ENCODE results near the gene RDX. TPM values are rescaled to one million over a fixed set of nuclear protein-coding genes. Genes with fewer than 3 reads are reported as not detected.

The RDX gene
- total RNA-seq, 1 experiment from 2014 or later: 131 TPM

GRCh38 chr11:110169738-110170137, 126.7 kb downstream of the RDX start (continued):
- TF ChIP-seq FOSL1 (IDR thresholded peaks at IDR 0.05; ENCODE audit: low read depth): no peak
- TF ChIP-seq, protein P1, sequence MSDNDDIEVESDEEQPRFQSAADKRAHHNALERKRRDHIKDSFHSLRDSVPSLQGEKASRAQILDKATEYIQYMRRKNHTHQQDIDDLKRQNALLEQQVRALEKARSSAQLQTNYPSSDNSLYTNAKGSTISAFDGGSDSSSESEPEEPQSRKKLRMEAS (IDR thresholded peaks at IDR 0.05): no peak

DNA sequence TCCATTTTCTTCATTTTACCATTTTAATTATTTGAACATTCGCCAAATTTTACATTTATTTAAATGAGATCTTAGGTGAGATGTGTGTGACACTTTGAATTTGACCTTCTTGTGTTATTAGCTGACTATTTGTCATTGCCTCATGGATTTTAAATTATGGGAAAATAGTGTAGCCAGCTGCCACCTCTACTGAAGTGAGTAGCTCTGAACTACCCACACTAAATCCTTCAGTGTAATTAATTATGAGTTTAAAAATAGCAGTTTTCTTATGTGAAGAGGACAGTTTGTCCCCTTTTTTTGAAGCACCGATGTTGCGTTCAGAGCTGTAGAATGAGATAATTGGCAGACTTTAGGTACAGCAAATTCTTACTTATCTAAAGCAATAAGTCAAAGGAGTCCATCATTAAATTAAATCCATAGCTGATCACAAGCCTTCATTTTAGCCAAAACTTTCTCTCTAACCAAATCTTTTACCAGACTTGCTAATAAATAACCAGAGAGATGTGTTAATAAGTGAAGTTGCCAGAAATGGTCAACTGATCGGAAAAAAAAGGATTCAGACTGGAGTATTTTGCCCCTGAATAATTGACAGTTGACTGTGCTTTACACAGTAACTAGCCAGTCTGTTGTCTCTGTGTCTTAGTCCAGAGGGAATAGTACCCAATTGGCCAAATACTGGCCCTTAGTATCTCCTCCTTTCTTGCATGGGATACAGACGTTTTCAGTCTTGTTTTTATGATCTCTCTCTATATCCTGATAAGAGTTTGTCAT, 128.2 kb downstream of the RDX start:
- intact Hi-C loops (cut with micrococcal nuclease): no loop called here
- Histone ChIP-seq H3K36me3 (ENCODE audit: control insufficient read depth in 1 of 2, insufficient read depth in 2 of 2, low read length in 2 of 2) (no peaks in the 10 kb centered on the region), H3K79me2 (ENCODE audit: insufficient read depth, low read length) (no peaks in the 10 kb centered on the region), H3K9me2 (ENCODE audit: insufficient read depth) (no peaks in the 10 kb centered on the region), H3K4me2 (ENCODE audit: low read length) (no peak overlapping the region), H3K4me3 (replicated peaks in 1 of 2; ENCODE audit: low read depth in 1 of 2, low read length in 2 of 2) (no peak overlapping the region), H3K27ac (ENCODE audit: low read depth, low read length) (no peak overlapping the region), H2AFZ (ENCODE audit: low read depth, low read length, poor library complexity, severe bottlenecking) (no peak overlapping the region), H3K9me3 (ENCODE audit: control insufficient read depth in 1 of 2, insufficient read depth in 1 of 2, low read depth in 1 of 2, low read length in 2 of 2) (no peaks in the 10 kb centered on the region), H3K27me3 (ENCODE audit: insufficient read depth, low read length) (no peaks in the 10 kb centered on the region), H4K20me1 (ENCODE audit: insufficient read depth) (no peaks in the 10 kb centered on the region), H3K4me1 (ENCODE audit: control insufficient read depth in 1 of 2, insufficient read depth in 2 of 2, low read length in 2 of 2) (peaks cover 0 to 6% of the 10 kb centered on the region in 2 experiments; a peak in 2 of 4 replicates), H3K9ac (ENCODE audit: low read length) (no peak overlapping the region)
- RAD21 ChIA-PET (ENCODE audit: low non-redundant PET in 1 of 2, low total read pairs in 2 of 2, uncharacterized antibody in 2 of 2, unreplicated experiment in 2 of 2): no interaction called here
- TF ChIP-seq TCF7L2 (IDR thresholded peaks at IDR 0.05; ENCODE audit: borderline replicate concordance, extremely low read depth, insufficient read depth, insufficient read length) (no peak), JUND (IDR thresholded peaks at IDR 0.05) (no peak), ZNF274 (IDR thresholded peaks at IDR 0.05; ENCODE audit: low read depth, low read length) (no peak), YY1 (IDR thresholded peaks at IDR 0.05; ENCODE audit: extremely low read depth, insufficient replicate concordance, low read depth, low read length) (no peak), EZH2 (IDR thresholded peaks at IDR 0.05) (no peak), FOSL1 (IDR thresholded peaks at IDR 0.05; ENCODE audit: low read depth) (no peak), REST (IDR thresholded peaks at IDR 0.05; ENCODE audit: low read depth) (no peak), CBX3 (IDR thresholded peaks at IDR 0.05; ENCODE audit: low read depth) (no peak), RAD21 (IDR thresholded peaks at IDR 0.05; ENCODE audit: low read depth) (no peak), SIN3A (IDR thresholded peaks at IDR 0.05; ENCODE audit: low read depth) (no peak), EZH2phosphoT487 (IDR thresholded peaks at IDR 0.05; ENCODE audit: borderline replicate concordance) (no peak), POLR2A (IDR thresholded peaks at IDR 0.05; ENCODE audit: borderline replicate concordance, extremely low read depth, insufficient read depth, insufficient read length) (no peak), SP1 (IDR thresholded peaks at IDR 0.05; ENCODE audit: low read depth) (no peak)
- TF ChIP-seq, protein P2, sequence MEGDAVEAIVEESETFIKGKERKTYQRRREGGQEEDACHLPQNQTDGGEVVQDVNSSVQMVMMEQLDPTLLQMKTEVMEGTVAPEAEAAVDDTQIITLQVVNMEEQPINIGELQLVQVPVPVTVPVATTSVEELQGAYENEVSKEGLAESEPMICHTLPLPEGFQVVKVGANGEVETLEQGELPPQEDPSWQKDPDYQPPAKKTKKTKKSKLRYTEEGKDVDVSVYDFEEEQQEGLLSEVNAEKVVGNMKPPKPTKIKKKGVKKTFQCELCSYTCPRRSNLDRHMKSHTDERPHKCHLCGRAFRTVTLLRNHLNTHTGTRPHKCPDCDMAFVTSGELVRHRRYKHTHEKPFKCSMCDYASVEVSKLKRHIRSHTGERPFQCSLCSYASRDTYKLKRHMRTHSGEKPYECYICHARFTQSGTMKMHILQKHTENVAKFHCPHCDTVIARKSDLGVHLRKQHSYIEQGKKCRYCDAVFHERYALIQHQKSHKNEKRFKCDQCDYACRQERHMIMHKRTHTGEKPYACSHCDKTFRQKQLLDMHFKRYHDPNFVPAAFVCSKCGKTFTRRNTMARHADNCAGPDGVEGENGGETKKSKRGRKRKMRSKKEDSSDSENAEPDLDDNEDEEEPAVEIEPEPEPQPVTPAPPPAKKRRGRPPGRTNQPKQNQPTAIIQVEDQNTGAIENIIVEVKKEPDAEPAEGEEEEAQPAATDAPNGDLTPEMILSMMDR (IDR thresholded peaks at IDR 0.05 in 2 of 3, conservative IDR thresholded peaks at IDR 0.05 in 1 of 3; ENCODE audit: borderline replicate concordance in 1 of 3, insufficient read depth in 1 of 3, low read depth in 2 of 3, low read length in 2 of 3): no peak
- TF ChIP-seq, protein P3, sequence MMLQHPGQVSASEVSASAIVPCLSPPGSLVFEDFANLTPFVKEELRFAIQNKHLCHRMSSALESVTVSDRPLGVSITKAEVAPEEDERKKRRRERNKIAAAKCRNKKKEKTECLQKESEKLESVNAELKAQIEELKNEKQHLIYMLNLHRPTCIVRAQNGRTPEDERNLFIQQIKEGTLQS (IDR thresholded peaks at IDR 0.05): no peak
- TF ChIP-seq, protein P4, sequence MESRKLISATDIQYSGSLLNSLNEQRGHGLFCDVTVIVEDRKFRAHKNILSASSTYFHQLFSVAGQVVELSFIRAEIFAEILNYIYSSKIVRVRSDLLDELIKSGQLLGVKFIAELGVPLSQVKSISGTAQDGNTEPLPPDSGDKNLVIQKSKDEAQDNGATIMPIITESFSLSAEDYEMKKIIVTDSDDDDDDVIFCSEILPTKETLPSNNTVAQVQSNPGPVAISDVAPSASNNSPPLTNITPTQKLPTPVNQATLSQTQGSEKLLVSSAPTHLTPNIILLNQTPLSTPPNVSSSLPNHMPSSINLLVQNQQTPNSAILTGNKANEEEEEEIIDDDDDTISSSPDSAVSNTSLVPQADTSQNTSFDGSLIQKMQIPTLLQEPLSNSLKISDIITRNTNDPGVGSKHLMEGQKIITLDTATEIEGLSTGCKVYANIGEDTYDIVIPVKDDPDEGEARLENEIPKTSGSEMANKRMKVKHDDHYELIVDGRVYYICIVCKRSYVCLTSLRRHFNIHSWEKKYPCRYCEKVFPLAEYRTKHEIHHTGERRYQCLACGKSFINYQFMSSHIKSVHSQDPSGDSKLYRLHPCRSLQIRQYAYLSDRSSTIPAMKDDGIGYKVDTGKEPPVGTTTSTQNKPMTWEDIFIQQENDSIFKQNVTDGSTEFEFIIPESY (IDR thresholded peaks at IDR 0.05; ENCODE audit: extremely low read depth, insufficient replicate concordance, low read length): no peak
- DNase-seq (ENCODE audit: low read depth, low spot score): no peak
- CTCF ChIA-PET: no interaction called here
- POLR2A ChIA-PET: no interaction called here
- no peak for ATAC-seq
- BruUV-seq (replicated peaks): no TSS peak
